Adrenal gland (tissue), 5 donors: ENCODE data around the gene NAA11.

Experiments
- CTCF ChIP-seq, 6 experiments: fragments of 450-650 bp in 4 of 6; fragments of 200-600 bp in 2 of 6; sonication (generic) in 1 of 6; IDR thresholded peaks; 1 replicate in 5 of 6; 2 replicates in 1 of 6; pipeline versions ENCODE4 v1.5.1 to v1.8.0; 2016 to 2021; ENCODE audit warnings: antibody characterized with exemption in 6 of 6, mild to moderate bottlenecking in 2 of 6, moderate library complexity in 1 of 6
- POLR2A ChIP-seq, 2 donors: fragments of 450-650 bp; IDR thresholded peaks; one replicate each; pipeline ENCODE4 v1.6.1; 2017; ENCODE audit warnings: antibody characterized with exemption in 2 of 2, mild to moderate bottlenecking in 2 of 2, moderate library complexity in 1 of 2
- donor health status: DM: no; HTN: no; CAD: no.

GRCh38 chr4:79287076-79287475 is 38.8 kb downstream of the NAA11 start:
- TF ChIP-seq POLR2A (IDR thresholded peaks at IDR 0.05) (no peak), CTCF (IDR thresholded peaks at IDR 0.05) (no peak)
